Stimulated activated CD4-positive, alpha-beta T cell treated with anti-CD3 and anti-CD28 coated beads, Interleukin-15, amount 100 ng/mL, for 24 hours (primary cell): Measurements from ENCODE around the gene VPS39.
"Not testable (repeated sequence)": the region's sequence is repeated elsewhere in the genome, so short reads cannot be mapped to it uniquely, and the experiment has no call there.

Experiments
- DNase-seq: peaks from one replicate; pipeline ENCODE4 v3.0.0-alpha.2; 2020

The VPS39 gene, protein sequence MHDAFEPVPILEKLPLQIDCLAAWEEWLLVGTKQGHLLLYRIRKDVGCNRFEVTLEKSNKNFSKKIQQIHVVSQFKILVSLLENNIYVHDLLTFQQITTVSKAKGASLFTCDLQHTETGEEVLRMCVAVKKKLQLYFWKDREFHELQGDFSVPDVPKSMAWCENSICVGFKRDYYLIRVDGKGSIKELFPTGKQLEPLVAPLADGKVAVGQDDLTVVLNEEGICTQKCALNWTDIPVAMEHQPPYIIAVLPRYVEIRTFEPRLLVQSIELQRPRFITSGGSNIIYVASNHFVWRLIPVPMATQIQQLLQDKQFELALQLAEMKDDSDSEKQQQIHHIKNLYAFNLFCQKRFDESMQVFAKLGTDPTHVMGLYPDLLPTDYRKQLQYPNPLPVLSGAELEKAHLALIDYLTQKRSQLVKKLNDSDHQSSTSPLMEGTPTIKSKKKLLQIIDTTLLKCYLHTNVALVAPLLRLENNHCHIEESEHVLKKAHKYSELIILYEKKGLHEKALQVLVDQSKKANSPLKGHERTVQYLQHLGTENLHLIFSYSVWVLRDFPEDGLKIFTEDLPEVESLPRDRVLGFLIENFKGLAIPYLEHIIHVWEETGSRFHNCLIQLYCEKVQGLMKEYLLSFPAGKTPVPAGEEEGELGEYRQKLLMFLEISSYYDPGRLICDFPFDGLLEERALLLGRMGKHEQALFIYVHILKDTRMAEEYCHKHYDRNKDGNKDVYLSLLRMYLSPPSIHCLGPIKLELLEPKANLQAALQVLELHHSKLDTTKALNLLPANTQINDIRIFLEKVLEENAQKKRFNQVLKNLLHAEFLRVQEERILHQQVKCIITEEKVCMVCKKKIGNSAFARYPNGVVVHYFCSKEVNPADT

DNA sequence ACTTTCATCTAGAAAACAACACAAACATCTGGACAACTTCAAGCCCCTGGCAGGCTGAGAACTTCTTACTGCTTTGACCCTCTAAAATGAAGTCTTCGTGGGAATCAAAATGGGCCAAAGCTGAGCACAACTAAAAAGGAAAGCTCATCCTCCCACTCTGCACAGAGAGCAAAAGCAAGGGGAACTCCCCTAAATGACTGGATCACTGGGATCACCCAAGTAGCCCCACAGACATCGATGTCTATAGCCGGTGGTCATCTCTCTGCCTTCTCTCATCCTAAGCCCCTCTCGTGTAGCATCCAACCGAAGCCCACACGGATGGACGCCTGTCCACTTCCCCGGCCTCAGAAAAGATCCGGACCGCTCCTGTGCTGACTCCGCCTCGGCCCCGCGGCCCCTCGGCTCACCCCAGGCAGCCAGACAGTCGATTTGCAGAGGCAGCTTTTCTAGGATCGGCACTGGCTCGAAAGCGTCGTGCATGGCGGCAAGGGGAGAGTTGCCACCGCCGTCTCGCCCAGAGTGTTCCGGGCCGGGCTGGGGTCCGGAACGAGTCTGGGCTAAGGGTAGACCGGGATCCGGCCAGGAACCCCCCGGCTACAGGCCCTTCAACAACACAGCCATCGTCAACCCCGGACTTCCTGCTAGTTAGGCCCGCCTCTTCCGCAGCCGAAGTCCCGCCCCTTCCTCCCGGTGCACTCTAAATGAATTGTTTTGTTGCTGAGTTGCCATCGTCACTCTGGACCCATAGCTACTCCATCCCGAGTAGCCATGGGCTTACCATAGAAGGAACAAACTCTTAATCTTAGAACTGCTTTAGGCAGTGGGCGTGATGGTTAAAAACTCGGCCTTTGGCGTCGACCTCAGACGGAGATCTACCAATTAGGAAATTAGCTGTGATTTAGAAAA, at the start of gene VPS39:
VPS39 (minus strand) TSS at position 631 of the 906 bp plus-strand sequence; CDS start at position 480, 151 bp downstream.
- DNase-seq = peak; percentile 90

DNA sequence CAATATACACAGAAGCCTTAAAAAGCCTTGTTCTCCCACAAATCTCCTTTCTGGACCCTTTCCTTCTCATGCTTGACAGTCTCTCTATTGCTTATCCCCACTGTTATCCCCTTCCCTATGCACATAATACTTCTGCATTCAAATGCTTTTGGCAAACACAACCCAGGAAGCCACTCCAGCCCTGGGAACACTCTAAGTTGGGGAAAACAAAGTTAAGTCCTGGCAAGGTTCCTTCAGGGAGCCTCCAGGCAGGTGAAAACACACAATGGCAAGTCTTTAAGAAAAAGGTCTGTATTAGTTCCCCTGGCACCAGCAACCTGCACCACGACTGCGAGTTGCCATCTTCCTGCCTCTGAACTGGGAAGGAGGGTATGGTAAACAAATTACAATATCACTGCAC, 45.2 kb upstream of the VPS39 start:
- DNase-seq = no peak

DNA sequence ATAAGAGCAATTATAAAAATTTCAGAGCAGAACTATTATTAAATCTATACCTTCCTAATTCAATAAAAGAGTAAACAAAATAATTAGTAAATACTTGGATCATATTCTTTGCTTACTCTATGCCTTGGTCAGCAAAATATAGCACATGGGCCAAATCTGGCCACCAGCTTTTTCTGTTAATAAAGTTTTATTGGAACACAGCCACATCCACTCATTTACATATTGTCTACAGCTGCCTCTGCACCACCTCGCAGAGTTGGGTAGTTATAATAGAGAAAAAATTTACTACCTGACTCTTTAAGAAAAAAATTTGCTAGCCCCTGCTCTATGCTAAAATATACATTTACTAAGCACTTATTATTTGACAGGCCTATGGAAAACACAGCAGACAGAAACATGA, 32.7 kb upstream of the VPS39 start:
- DNase-seq = no peak

DNA sequence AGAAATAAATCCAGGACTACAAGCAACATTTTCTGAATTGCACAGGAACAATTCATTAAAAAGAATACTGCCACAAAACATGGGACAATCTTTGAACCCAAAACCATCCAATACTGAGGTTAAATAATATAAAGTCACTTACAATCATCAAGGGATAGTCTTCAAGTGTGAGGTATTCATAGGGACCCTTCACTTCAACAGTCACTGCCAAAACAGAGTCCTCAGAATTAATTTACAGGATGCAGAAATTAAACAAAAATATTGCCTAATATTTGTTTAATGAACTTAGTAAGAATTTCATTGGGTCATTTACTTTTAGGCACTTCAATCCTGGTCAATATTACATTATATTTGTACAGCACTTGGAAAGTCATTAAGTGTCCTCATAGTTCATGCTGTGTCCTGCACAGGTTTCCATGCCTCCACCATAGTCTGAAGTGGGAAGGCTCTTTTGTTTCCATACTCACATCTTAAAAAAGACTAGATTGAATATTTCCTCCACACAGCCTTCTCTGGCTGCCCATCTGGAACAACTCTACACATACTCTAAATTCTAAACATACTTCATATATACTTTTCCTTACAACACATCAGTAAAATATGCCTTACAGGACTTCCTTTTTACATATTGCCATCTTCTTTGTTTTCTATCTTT, 31.6 kb upstream of the VPS39 start:
- no peak for DNase-seq

DNA sequence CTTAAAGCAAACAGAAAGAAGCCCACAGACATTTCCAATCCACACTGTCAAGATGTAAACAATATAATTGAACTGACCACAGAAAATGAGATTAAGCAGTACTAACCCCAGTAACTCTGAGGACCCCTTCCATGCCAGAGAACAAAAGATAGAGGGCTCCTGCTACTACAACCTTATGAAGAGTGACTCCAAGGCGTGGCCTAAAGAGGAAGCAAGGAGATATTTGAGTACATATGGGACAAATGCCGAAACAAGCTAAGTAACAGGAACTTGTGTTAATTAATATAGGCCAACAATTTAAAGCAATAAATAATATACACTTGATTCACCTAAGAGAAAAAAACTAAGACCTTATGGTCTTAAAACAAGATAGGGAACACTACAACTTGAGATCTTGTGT, 25.0 kb upstream of the VPS39 start:
- no peak for DNase-seq

DNA sequence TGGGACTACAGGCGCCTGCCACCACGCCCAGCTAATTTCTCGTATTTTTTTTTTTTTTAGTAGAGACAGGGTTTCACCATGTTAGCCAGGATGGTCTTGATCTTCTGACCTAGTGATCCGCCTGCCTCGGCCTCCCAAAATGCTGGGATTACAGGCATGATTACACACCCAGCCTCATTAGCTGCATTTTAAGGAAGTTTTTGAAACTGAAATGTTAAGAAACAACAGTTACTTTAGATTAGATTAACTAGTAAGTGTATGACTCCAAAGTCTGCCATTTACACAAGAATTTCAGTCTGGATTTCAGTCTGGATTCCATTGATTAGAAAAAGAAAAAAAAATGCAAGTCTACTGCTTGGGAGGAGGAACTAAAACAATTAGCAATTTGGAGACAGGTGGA, 24.5 kb upstream of the VPS39 start:
- DNase-seq = no peak

DNA sequence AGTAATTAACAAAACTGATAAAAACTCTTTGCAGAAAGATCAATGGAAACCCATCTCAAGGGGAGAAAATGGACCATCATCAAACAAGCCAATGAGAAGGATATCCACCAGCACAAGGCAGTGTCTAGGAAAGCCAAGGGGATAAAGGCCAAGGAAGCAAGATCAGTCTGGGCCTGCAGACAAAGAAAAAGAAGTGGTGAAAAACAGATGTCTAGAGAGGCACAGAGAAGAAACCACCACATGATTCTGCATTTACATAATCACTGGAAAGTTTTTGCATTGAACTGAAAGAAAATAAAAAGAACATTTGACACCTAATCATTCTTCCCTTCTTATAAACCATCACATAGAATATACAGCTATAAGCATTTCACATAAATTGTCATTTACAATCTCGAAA, 23.0 kb upstream of the VPS39 start:
- DNase-seq = no peak

DNA sequence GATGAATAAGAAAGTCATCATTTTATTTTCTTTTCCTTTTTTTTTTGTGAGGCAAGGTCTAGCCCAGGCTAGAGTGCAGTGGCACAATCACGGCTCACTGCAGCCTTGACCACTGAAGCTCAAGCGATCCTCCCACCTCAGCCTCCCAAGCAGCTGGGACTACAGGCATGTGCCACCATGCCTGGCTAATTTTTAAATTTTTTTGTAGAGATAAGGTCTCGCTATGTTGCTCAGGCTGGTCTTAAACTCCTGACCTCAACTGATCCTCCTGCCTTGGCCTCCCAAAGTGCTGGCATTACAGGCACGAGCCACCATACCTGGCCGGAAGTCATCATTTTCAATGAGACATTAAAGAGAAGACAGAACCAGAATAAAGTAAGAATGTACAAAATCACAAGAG, 20.9 kb upstream of the VPS39 start:
- DNase-seq = not testable (repeated sequence)

DNA sequence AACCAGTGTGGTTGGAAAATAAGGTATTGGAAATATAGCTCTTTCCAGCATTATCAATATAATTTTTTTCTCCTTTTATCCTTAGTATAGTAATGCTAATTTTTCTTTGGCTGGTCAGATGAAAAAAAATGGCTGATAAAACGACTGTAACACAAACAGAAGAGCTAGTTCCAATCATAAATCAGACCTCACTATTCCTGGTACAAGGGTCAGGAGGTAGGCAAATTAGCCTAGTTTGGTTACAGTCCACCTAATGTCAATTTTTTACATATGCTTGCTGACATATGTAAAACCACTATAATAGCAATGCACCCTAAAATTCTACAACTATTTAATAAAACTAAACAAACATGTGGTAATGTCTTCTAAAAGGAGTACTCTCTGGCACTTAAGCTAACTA, 19.9 kb upstream of the VPS39 start:
- DNase-seq = no peak

DNA sequence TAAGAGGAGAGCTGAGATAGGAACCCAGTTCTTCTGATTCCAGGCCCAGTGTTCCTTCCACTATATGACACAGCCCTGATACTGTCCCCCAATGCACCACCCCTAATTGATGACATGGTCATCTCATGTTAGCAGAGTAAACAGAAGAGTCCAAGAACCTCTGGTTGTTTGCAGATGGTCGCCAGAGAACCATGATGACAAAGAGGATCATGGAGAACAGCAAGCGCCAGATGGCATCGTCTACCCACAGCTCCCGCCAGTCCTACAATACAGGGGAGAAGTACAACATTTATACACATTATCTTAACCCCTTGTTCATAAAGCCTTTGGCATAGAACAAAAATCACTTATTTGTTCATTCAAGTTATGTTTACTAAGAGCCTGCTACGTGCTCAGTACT, 18.5 kb upstream of the VPS39 start:
- DNase-seq = no peak

DNA sequence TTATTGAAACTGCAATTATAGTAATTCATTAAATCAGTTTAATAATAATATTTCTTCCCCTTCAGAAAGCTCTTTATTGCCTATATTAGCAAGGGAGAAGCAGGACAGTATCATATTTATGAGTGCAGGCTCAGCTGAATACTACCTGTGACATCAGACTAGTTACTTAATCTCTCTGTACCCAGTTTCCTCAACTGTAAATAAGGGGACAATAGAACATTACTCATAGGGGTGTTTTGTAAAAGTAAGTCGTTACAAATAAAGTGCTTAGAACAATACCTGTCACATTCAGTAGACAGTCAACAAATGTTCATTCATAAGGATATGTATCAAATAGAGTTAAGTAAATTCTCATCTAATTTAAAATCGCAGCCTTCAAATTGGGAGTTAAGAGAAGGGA, 12.1 kb upstream of the VPS39 start:
- DNase-seq = no peak

DNA sequence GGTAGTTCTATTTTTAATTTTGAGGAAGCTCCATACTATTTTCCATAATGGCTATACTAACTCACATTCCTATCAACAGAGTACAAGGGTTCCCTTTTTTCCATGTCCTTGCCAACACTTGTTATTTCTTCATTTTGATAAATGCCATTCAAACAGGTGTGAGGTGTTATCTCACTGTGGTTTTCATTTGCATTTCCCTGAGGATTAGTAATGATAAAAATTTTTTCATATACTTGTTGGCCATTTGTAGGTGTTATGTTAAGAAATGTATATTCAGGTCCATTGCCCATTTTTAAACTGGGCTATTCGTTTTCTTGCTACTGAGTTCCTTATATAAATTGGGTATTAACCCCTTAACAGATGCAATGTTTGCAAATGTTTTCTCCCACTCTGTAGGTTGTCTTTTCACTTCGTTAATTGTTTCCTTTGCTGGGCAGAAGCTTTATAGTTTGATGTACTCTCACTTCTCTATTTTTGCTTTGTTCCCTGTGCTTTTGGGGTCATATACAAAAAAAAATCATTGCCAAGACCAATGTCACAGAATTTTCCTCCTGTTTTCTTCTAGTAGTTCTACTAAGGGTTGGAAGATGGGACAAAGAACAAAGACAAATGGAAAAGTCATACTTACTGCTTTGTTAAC, 11.0 kb upstream of the VPS39 start:
- DNase-seq = no peak

DNA sequence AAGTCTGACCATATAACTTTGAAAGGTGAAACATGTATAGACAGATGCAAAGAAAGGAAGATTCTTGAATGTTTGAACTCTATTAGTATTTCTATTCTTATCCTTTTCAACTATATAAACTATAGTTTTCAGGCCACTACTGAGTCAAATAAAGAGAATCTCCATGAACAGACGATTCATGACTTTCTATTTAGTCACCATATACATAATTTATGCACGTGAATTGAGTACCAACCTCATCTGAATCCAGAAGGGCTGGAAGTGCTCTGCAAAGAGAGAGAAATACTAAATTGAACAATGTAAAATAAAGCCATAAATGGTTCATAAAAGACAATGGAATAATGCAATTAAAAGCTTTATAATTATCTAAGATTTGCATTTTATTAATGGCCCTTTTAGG, 9.5 kb upstream of the VPS39 start:
- DNase-seq = no peak

DNA sequence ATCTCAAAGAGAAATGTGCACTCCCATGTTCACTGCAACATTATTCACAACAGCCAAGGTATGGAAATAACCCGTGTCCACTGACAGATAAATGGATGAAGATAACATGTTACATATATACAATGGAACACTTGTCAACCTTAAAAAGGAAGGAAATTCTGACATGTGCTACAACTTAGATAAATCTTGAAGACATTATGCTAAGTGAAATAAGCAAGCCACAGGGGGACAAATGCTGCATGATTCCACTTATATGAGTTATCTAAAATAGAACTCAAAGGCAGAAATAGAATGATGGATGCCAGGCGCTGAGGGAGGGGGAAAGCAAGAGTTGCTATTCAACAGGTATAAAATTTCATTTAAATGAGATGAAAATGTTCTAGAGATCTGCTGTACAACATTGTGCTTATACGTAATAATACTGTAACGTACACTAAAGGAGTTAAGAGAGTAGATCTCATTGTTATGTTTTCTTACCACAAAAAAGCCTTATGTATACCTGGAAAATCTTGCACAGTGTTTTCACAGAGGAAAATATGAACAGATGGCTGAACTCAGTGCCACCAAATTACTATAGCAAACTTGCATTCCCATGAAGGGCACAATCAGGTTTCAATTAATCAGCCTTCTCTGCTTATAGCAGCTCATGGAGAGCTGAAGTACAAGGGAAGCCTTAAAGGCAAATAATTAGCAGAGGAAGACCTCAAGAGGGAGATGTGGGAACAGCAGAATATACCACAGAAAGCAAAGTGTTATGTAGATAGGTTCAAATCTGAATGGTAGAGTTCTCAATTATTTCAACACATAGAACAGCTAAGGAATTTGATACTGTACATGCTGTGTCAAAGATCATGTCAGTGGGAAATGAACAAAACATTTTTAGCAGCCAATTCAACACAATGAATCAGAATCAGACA, 8.1 kb upstream of the VPS39 start:
- DNase-seq = no peak

DNA sequence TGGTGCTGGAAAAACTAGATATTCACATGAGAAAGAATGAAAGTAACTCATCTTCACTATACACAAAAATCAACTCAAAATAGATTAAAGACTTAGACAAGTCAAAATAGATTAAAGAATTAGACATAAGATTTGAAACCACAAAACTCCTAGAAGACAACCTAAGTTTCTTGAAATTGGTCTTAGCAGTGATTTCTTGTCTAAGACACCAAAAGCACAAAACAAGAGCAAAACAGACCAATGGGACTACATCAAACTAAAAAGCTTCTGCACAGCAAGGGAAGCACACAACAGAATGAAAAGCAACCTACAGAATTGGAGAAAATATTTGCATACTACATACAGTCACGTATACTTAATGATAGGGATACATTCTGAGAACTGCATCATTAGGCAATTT, 6.5 kb upstream of the VPS39 start:
- DNase-seq = no peak

DNA sequence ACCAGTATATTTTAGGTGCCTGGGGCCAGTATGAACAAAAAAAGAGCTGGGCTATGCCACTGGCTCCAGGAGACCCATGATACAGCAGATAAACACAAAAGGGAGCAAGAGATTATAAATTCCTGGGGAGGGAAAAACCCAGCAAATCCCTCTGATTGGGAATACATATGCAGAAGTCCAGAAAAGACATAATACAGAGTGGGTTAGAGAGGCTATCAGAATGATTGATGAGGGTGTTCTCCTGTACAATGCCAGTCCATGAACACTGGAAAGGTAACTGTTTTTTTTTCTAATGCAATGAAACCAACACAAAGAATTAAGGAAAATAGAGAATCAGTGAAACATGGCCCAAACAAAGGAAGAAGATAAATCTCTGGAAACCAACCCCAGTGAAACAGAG, 5.4 kb upstream of the VPS39 start:
- DNase-seq = no peak

DNA sequence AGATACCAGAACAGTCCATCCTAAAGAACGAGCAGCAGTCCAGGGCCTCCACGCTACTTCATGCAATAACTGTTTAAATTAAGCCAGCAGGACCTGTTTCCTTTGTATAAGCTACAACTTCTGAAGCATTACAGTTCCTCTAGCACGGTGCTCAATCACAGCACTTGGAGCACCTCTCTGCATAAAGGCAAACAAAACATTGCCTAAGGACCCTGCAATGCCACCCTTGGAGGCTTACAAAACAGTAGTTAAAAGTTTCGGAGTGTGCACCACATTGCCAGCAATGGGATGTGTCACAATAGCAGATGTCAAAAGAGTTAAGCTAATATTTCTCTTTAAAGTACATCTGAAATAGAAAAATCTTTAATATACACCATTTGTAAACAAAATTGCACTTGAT, 2.6 kb upstream of the VPS39 start:
- no peak for DNase-seq

DNA sequence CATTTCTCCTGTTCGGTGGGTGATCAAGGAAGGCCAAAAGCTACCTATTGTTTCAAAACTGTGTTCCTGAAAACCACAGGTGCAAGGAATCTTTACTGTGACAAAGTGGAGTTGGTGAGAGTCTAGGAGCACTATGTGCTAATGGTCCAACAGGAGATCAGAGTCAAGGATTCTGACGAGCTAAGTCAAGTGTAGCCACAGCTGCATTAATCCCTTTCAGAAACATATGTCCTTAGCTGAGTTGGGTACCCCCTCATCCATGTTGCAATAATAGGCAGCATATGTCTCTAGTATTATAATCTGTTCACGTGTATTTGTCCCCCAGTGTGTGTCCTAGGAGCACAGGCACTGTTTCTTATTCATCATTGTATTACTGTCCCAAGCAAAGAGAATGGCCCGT, 1.7 kb downstream of the VPS39 start:
- DNase-seq = no peak

DNA sequence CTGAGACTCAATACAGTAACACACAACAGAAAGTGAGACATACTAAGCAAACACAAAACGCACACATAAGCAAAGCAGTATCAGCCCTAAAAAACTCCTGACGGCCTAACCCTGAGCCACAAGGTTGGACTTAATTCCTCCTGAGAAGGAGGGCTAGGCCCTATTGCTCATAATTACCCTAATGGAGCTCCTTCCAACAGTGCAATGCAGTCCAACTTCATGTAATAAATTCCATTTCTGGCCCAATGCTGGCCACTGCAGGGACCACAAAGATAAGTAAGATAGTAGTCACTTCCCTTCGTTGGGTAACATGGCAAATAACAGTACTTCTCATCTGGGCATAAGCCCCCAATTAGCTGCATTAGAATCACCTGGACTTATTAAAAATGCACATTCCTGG, 4.2 kb downstream of the VPS39 start:
- no peak for DNase-seq

DNA sequence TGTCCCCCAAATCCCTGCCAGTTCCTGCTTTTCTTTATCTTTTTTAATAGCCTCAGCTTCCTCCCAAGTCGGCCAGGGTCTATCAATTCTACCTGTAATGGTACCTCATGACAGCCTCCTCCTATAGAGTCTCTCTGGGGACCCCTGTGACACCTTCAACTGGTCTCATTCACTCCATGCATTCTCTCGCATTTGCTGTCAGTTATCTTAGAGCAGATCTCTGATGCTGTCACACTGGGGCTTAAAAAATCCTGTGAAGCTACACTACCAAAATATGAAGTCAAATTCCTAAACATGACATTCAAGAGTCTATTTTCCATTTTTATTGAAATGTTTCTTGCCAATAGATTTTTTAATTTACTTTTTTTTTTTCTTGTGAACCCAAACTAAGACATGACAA, 5.5 kb downstream of the VPS39 start:
- no peak for DNase-seq

DNA sequence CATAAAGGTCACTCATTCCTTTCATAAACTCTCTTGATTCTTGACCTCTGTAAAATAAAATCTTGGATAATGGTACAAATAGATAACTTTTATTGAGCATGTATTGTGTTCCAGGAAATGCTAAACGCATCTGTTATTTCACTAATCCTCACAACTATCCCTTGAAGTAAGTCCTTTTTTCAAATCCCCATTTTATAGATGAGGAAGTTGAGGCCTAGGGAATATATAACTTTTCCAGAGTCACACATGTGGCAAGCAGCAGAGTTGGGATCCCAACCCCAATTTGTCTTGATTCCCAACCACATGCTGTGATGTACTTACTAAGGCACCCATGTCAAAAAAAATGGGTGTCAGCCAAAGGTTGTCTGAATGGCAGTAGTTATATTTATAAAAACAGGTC, 6.3 kb downstream of the VPS39 start:
- DNase-seq = no peak
